Lung (tissue), 12 donors: Measurements from ENCODE around the gene SKAP2. TPM values are rescaled to one million over a fixed set of nuclear protein-coding genes. Genes with fewer than 3 reads are reported as not detected.

Experiments used
- ATAC-seq: fragments of 200-7000 bp; cut with Tn5 transposase; one replicate; pipeline ENCODE4 v1.9.1; 2020; ENCODE audit warnings: moderate number of reproducible peaks; ENCODE audit not compliant: insufficient read depth, low FRiP score
- DNase-seq, 3 donors: peaks; one replicate each; pipeline ENCODE4 v3.0.0-alpha.2; 2013 to 2017
- H3K27ac ChIP-seq, 2 donors: one replicate each; pipeline ENCODE4 v1.5.1; 2013; ENCODE audit warnings: mild to moderate bottlenecking in 2 of 2, moderate library complexity in 2 of 2, control low read depth in 1 of 2, inconsistent platforms in 1 of 2, low read depth in 1 of 2, low read length in 1 of 2
- H3K27me3 ChIP-seq, 3 donors: one replicate each; pipeline ENCODE4 v1.5.1; 2013; ENCODE audit warnings: low read length in 2 of 3; ENCODE audit not compliant: control insufficient read depth in 3 of 3, insufficient read depth in 3 of 3
- H3K36me3 ChIP-seq, 4 donors: one replicate each; pipeline ENCODE4 v1.5.1; 2013; ENCODE audit warnings: low read length in 4 of 4, mild to moderate bottlenecking in 1 of 4, moderate library complexity in 1 of 4; ENCODE audit not compliant: control insufficient read depth in 4 of 4, insufficient read depth in 4 of 4
- H3K4me1 ChIP-seq, 5 donors: one replicate each; pipeline ENCODE4 v1.5.1; 2013; ENCODE audit warnings: low read length in 5 of 5, mild to moderate bottlenecking in 2 of 5, moderate library complexity in 1 of 5; ENCODE audit not compliant: control insufficient read depth in 5 of 5, insufficient read depth in 5 of 5
- H3K4me3 ChIP-seq: one replicate; pipeline ENCODE4 v1.5.1; 2013; ENCODE audit warnings: mild to moderate bottlenecking, control low read depth, moderate library complexity
- H3K9ac ChIP-seq, 2 donors: one replicate each; pipeline ENCODE4 v1.5.1; 2013; ENCODE audit warnings: low read length in 2 of 2, control low read depth in 1 of 2; ENCODE audit not compliant: insufficient read depth in 1 of 2
- H3K9me3 ChIP-seq, 4 donors: one replicate each; pipeline ENCODE4 v1.5.1; 2013; ENCODE audit warnings: low read length in 3 of 4, mild to moderate bottlenecking in 1 of 4, moderate library complexity in 1 of 4; ENCODE audit not compliant: control insufficient read depth in 4 of 4, insufficient read depth in 3 of 4
- CTCF ChIP-seq: IDR thresholded peaks from 2 replicates; pipeline ENCODE4 v1.5.1; 2012; ENCODE audit warnings: mild to moderate bottlenecking; ENCODE audit errors: control extremely low read depth, extremely low read depth
- WGBS, 2 donors: extraction: QIAGEN DNeasy Blood & Tissue Kit; methylation state at CpG; one replicate each; pipeline ENCODE4 v1.1.7; 2013; 5-methylcytosine and 5-hydroxymethylcytosine counted together
- polyA plus RNA-seq, 2 donors: library from polyadenylated mRNA; stranded (reverse); fragments of 200-250 nt; gene quantifications; one replicate each; pipeline ENCODE4 v1.2.1, GENCODE V29; 2013
- total RNA-seq, 2 donors: library from RNA; depleted of rRNA in 1 of 2; stranded (reverse); fragments of >200 nt in 1 of 2; gene quantifications; one replicate each; pipeline ENCODE4 v1.2.1, GENCODE V29; 2014 to 2021
- donor health status: control.
- donor health status: control.
- donor health status: Bipolar disorder and iron deficiency.
- donor health status: healthy.
- donor health status: DM: yes; HTN: yes; CAD: no.

SKAP2 gene
- total and polyA plus RNA-seq, 4 donors: 9.2 to 40.1 (median 35.8) TPM

- H3K9ac ChIP-seq: no peak overlapping the region
- H3K27ac ChIP-seq: no peak overlapping the region
- peaks cover 0 to 2% (median 0%) of the 10 kb centered on the region in 4 donors for H3K36me3 ChIP-seq
- no peak for TF ChIP-seq CTCF
- 45 to 69% methylated on average over 2 of the region's 2 CpGs for WGBS, 2 donors
- no peaks in the 10 kb centered on the region for H3K9me3 ChIP-seq
- no peaks in the 10 kb centered on the region for H3K27me3 ChIP-seq
- ATAC-seq (no peak), DNase-seq (no peak)
- no peak overlapping the region for H3K4me3 ChIP-seq
- H3K4me1 ChIP-seq: no peaks in the 10 kb centered on the region
These were observed 135.1 kb downstream of the SKAP2 start for GRCh38 chr7:26729150-26729775.

- Histone ChIP-seq H3K9me3 (no peaks in the 10 kb centered on the region), H3K4me3 (no peak overlapping the region), H3K27ac (no peak overlapping the region), H3K36me3 (peaks cover 0 to 2% (median 0%) of the 10 kb centered on the region in 4 donors), H3K27me3 (no peaks in the 10 kb centered on the region), H3K4me1 (no peaks in the 10 kb centered on the region), H3K9ac (no peak overlapping the region)
- 62 to 70% methylated on average over 1 of the region's 1 CpG for whole genome bisulfite sequencing, 2 donors
- no peak for DNase-seq
- no peak for TF ChIP-seq CTCF
- ATAC-seq: no peak
These were observed 138.3 kb downstream of the SKAP2 start for GRCh38 chr7:26726051-26726450.

GRCh38 chr7:26724795-26725194, 139.6 kb downstream of the SKAP2 start:
- Histone ChIP-seq H3K27me3 (no peaks in the 10 kb centered on the region), H3K36me3 (peaks cover 0 to 2% (median 0%) of the 10 kb centered on the region in 4 donors), H3K4me3 (no peak overlapping the region), H3K9ac (no peak overlapping the region), H3K9me3 (no peaks in the 10 kb centered on the region), H3K27ac (no peak overlapping the region), H3K4me1 (no peaks in the 10 kb centered on the region)
- 24 to 76% methylated on average over 2 of the region's 2 CpGs for WGBS, 2 donors
- no peak for ATAC-seq
- no peak for DNase-seq
- TF ChIP-seq CTCF: no peak

- Histone ChIP-seq H3K9ac (no peak overlapping the region), H3K27me3 (no peaks in the 10 kb centered on the region), H3K9me3 (no peaks in the 10 kb centered on the region), H3K4me3 (no peak overlapping the region), H3K27ac (no peak overlapping the region), H3K36me3 (peaks cover 0 to 2% (median 0%) of the 10 kb centered on the region in 4 donors), H3K4me1 (no peaks in the 10 kb centered on the region)
- 25 to 37% methylated on average over 5 of the region's 5 CpGs for WGBS, 2 donors
- no peak for TF ChIP-seq CTCF
- DNase-seq (peak; percentile 17 to 47 (median 18)), ATAC-seq (no peak)
These were observed 141.3 kb downstream of the SKAP2 start for GRCh38 chr7:26723129-26723528.
